GM23338 (cell line): ENCODE data around the gene CARHSP1. TPM values are rescaled to one million over a fixed set of nuclear protein-coding genes. Genes with fewer than 3 reads are reported as not detected.

ENCODE experiments used
- ATAC-seq: fragments of 200-7000 bp; cut with Tn5 transposase; 3 replicates; pipeline ENCODE4 v1.9.1; 2020
- DNase-seq: peaks from one replicate; pipeline ENCODE4 v3.0.0-alpha.2; 2015; ENCODE audit warnings: low spot score
- H2AFZ ChIP-seq: fragments of 200-600 bp; sonication (generic); 2 replicates; pipeline ENCODE4 v1.8.0; 2016; ENCODE audit warnings: antibody characterized with exemption, mild to moderate bottlenecking, moderate library complexity
- H3F3A ChIP-seq: fragments of 200-600 bp; sonication (generic); replicated peaks from 2 replicates; pipeline ENCODE4 v1.8.0; 2017; ENCODE audit warnings: antibody characterized with exemption, mixed run types, low read depth
- H3K27ac ChIP-seq: fragments of 200-600 bp; sonication (generic); 2 replicates; pipeline ENCODE4 v1.6.1; 2016; ENCODE audit warnings: low read depth
- H3K27me3 ChIP-seq: fragments of 200-600 bp; sonication (generic); 2 replicates; pipeline ENCODE4 v1.8.0; 2016; ENCODE audit warnings: mild to moderate bottlenecking, mixed run types, moderate library complexity; ENCODE audit not compliant: insufficient read depth
- H3K36me3 ChIP-seq: fragments of 200-600 bp; sonication (generic); 2 replicates; pipeline ENCODE4 v1.8.0; 2016; ENCODE audit warnings: mild to moderate bottlenecking; ENCODE audit not compliant: insufficient read depth
- H3K4me1 ChIP-seq: fragments of 200-600 bp; sonication (generic); 2 replicates; pipeline ENCODE4 v1.8.0; 2016; ENCODE audit warnings: mild to moderate bottlenecking, moderate library complexity; ENCODE audit not compliant: insufficient read depth
- H3K4me2 ChIP-seq: fragments of 200-600 bp; sonication (generic); 2 replicates; pipeline ENCODE4 v1.7.1; 2017; ENCODE audit warnings: mixed run types
- H3K4me3 ChIP-seq: fragments of 200-600 bp; sonication (generic); 2 replicates; pipeline ENCODE4 v1.6.1; 2016; ENCODE audit warnings: mixed run types
- H3K79me2 ChIP-seq: fragments of 200-600 bp; sonication (generic); replicated peaks from 2 replicates; pipeline ENCODE4 v1.8.0; 2017; ENCODE audit warnings: mild to moderate bottlenecking; ENCODE audit not compliant: insufficient read depth
- H3K9me2 ChIP-seq: fragments of 200-600 bp; sonication (generic); 2 replicates; pipeline ENCODE4 v1.8.0; 2017; ENCODE audit not compliant: insufficient read depth
- H4K20me1 ChIP-seq: fragments of 200-600 bp; sonication (generic); replicated peaks from 2 replicates; pipeline ENCODE4 v1.8.0; 2017; ENCODE audit warnings: mild to moderate bottlenecking; ENCODE audit not compliant: insufficient read depth
- H3K27ac Mint-ChIP-seq: 2 replicates; pipeline ENCODE4 v1.8.0; 2020; ENCODE audit warnings: inconsistent platforms, mild to moderate bottlenecking, moderate library complexity, mixed read lengths
- H3K27me3 Mint-ChIP-seq: 3 replicates; pipeline ENCODE4 v1.8.0; 2022; ENCODE audit warnings: low read depth, mild to moderate bottlenecking, moderate library complexity, mixed read lengths, inconsistent platforms; ENCODE audit not compliant: insufficient read depth, poor library complexity
- H3K36me3 Mint-ChIP-seq: 3 replicates; pipeline ENCODE4 v1.8.0; 2021; ENCODE audit warnings: low read depth, mild to moderate bottlenecking, inconsistent platforms, moderate library complexity, mixed read lengths
- H3K4me1 Mint-ChIP-seq: 3 replicates; pipeline ENCODE4 v1.8.0; 2020; ENCODE audit warnings: mild to moderate bottlenecking, inconsistent platforms, mixed read lengths
- H3K4me3 Mint-ChIP-seq: 3 replicates; pipeline ENCODE4 v1.8.0; 2021; ENCODE audit warnings: moderate library complexity, mild to moderate bottlenecking, inconsistent platforms, mixed read lengths
- H3K9me3 Mint-ChIP-seq: 3 replicates; pipeline ENCODE4 v1.8.0; 2020; ENCODE audit warnings: moderate library complexity, mild to moderate bottlenecking, inconsistent platforms, mixed read lengths
- CREB1 ChIP-seq: fragments of 250-450 bp; sonication (Bioruptor Pico); IDR thresholded peaks from 2 replicates; pipeline ENCODE4 v1.5.0; 2020; ENCODE audit warnings: low read depth, mild to moderate bottlenecking, moderate library complexity
- ETS1 ChIP-seq: IDR thresholded peaks from 2 replicates; pipeline ENCODE4 v1.6.1; 2016; ENCODE audit warnings: antibody characterized with exemption
- EZH2 ChIP-seq: fragments of 200-600 bp; sonication (generic); IDR thresholded peaks from one replicate; pipeline ENCODE4 v1.8.0; 2017; ENCODE audit warnings: antibody characterized with exemption, mild to moderate bottlenecking, low read depth; ENCODE audit not compliant: unreplicated experiment
- EZH2phosphoT487 ChIP-seq: fragments of 200-600 bp; sonication (generic); IDR thresholded peaks from one replicate; pipeline ENCODE4 v1.8.1; 2018; ENCODE audit warnings: antibody characterized with exemption; ENCODE audit not compliant: unreplicated experiment
- JUNB ChIP-seq: IDR thresholded peaks from one replicate; pipeline ENCODE4 v1.6.1; 2016; ENCODE audit warnings: antibody characterized with exemption; ENCODE audit not compliant: unreplicated experiment
- NANOG ChIP-seq: IDR thresholded peaks from 2 replicates; pipeline ENCODE4 v1.6.1; 2016; ENCODE audit warnings: antibody characterized with exemption, borderline replicate concordance
- POLR2AphosphoS5 ChIP-seq: IDR thresholded peaks from 2 replicates; pipeline ENCODE4 v1.6.1; 2016; ENCODE audit warnings: antibody characterized with exemption, low read depth
- REST ChIP-seq: IDR thresholded peaks from one replicate; pipeline ENCODE4 v1.6.1; 2018; ENCODE audit warnings: antibody characterized with exemption; ENCODE audit not compliant: unreplicated experiment
- STAT1 ChIP-seq: IDR thresholded peaks from one replicate; pipeline ENCODE4 v1.6.1; 2016; ENCODE audit warnings: antibody characterized with exemption; ENCODE audit not compliant: unreplicated experiment
- ZNF114 ChIP-seq: fragments of 250-450 bp; sonication (Bioruptor Pico); IDR thresholded peaks from 2 replicates; pipeline ENCODE4 v1.5.0; 2020; ENCODE audit warnings: mild to moderate bottlenecking, moderate library complexity
- ZNF331 ChIP-seq: fragments of 250-450 bp; sonication (Bioruptor Pico); IDR thresholded peaks from 2 replicates; pipeline ENCODE4 v1.5.0; 2020; ENCODE audit warnings: low read depth, mild to moderate bottlenecking, moderate library complexity
- polyA plus RNA-seq: library from polyadenylated mRNA; unstranded; fragments of >200 nt; fragmentation: Nextera tagmentation; extraction: Ambion mirVana; gene quantifications from 2 replicates; pipeline ENCODE4 v1.2.1, GENCODE V29; 2016
- total RNA-seq: library from RNA; depleted of rRNA; stranded (reverse); fragments of >200 nt; shearing (Covaris generic); gene quantifications from 2 replicates; pipeline ENCODE4 v1.2.3, GENCODE V29; 2014
- TF ChIP-seq, protein P1 (sequence below): fragments of 250-450 bp; sonication (Bioruptor Pico); IDR thresholded peaks from 2 replicates; pipeline ENCODE4 v1.5.0; 2020; ENCODE audit warnings: mild to moderate bottlenecking, moderate library complexity
- TF ChIP-seq, protein P2 (sequence below), 2 experiments: fragments of 200-600 bp in 1 of 2; sonication (generic) in 1 of 2; conservative IDR thresholded peaks; 2 replicates each; pipeline versions ENCODE4 v1.5.1 to v1.6.1; 2016 to 2017; ENCODE audit warnings: antibody characterized with exemption in 2 of 2, low read depth in 2 of 2, mild to moderate bottlenecking in 2 of 2, moderate library complexity in 1 of 2

Gene CARHSP1
- total and polyA plus RNA-seq, 2 experiments from 2014 or later: 286 to 339 TPM

DNA sequence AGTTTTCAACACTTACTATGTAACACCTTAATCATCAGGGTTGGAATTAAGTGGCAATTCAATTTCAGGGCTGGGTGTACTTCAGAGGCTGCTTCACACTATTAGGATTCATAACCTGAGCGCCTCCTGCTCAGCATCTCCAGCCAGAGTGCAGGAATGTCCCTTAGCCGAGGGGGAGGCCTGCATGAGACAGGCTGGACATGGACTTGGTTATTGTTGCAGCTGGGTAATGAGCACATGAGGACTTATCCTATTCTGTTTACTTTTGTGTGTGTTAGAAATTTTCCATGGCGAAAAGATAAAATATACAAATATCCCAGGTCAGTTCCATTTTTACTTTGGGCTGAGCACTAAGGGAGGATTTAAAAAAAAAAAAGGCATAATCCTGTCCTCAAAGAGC lies 60.8 kb downstream of the CARHSP1 start:
- H3K27me3 ChIP-seq: no peaks in the 10 kb centered on the region
- no peaks in the 10 kb centered on the region for H3K9me2 ChIP-seq
- H3K4me1 Mint-ChIP-seq: no peaks in the 10 kb centered on the region
- no peak for ATAC-seq
- no peak overlapping the region for H2AFZ ChIP-seq
- H3K4me3 Mint-ChIP-seq: no peak overlapping the region
- H3K36me3 ChIP-seq: peaks cover 77% of the 10 kb centered on the region
- H3K4me2 ChIP-seq: no peak overlapping the region
- H4K20me1 ChIP-seq: peaks cover 19% of the 10 kb centered on the region
- no peak overlapping the region for H3K27ac Mint-ChIP-seq
- no peak overlapping the region for H3K27ac ChIP-seq
- H3K4me3 ChIP-seq: no peak overlapping the region
- H3K79me2 ChIP-seq: peaks cover 46% of the 10 kb centered on the region
- peaks cover 96% of the 10 kb centered on the region for H3K36me3 Mint-ChIP-seq
- H3K4me1 ChIP-seq: no peaks in the 10 kb centered on the region
- DNase-seq: no peak
- H3F3A ChIP-seq: peaks cover 19% of the 10 kb centered on the region; the same call in 1 of the 2 replicates
- peaks cover 7% of the 10 kb centered on the region for H3K27me3 Mint-ChIP-seq
- TF ChIP-seq CREB1 (CRISPR knock-in tag) (no peak), EZH2 (no peak), ZNF114 (CRISPR knock-in tag) (no peak), POLR2AphosphoS5 (no peak), ETS1 (no peak), STAT1 (no peak), ZNF331 (CRISPR knock-in tag) (no peak), EZH2phosphoT487 (no peak), NANOG (no peak), REST (no peak), JUNB (no peak)
- TF ChIP-seq, protein P1, sequence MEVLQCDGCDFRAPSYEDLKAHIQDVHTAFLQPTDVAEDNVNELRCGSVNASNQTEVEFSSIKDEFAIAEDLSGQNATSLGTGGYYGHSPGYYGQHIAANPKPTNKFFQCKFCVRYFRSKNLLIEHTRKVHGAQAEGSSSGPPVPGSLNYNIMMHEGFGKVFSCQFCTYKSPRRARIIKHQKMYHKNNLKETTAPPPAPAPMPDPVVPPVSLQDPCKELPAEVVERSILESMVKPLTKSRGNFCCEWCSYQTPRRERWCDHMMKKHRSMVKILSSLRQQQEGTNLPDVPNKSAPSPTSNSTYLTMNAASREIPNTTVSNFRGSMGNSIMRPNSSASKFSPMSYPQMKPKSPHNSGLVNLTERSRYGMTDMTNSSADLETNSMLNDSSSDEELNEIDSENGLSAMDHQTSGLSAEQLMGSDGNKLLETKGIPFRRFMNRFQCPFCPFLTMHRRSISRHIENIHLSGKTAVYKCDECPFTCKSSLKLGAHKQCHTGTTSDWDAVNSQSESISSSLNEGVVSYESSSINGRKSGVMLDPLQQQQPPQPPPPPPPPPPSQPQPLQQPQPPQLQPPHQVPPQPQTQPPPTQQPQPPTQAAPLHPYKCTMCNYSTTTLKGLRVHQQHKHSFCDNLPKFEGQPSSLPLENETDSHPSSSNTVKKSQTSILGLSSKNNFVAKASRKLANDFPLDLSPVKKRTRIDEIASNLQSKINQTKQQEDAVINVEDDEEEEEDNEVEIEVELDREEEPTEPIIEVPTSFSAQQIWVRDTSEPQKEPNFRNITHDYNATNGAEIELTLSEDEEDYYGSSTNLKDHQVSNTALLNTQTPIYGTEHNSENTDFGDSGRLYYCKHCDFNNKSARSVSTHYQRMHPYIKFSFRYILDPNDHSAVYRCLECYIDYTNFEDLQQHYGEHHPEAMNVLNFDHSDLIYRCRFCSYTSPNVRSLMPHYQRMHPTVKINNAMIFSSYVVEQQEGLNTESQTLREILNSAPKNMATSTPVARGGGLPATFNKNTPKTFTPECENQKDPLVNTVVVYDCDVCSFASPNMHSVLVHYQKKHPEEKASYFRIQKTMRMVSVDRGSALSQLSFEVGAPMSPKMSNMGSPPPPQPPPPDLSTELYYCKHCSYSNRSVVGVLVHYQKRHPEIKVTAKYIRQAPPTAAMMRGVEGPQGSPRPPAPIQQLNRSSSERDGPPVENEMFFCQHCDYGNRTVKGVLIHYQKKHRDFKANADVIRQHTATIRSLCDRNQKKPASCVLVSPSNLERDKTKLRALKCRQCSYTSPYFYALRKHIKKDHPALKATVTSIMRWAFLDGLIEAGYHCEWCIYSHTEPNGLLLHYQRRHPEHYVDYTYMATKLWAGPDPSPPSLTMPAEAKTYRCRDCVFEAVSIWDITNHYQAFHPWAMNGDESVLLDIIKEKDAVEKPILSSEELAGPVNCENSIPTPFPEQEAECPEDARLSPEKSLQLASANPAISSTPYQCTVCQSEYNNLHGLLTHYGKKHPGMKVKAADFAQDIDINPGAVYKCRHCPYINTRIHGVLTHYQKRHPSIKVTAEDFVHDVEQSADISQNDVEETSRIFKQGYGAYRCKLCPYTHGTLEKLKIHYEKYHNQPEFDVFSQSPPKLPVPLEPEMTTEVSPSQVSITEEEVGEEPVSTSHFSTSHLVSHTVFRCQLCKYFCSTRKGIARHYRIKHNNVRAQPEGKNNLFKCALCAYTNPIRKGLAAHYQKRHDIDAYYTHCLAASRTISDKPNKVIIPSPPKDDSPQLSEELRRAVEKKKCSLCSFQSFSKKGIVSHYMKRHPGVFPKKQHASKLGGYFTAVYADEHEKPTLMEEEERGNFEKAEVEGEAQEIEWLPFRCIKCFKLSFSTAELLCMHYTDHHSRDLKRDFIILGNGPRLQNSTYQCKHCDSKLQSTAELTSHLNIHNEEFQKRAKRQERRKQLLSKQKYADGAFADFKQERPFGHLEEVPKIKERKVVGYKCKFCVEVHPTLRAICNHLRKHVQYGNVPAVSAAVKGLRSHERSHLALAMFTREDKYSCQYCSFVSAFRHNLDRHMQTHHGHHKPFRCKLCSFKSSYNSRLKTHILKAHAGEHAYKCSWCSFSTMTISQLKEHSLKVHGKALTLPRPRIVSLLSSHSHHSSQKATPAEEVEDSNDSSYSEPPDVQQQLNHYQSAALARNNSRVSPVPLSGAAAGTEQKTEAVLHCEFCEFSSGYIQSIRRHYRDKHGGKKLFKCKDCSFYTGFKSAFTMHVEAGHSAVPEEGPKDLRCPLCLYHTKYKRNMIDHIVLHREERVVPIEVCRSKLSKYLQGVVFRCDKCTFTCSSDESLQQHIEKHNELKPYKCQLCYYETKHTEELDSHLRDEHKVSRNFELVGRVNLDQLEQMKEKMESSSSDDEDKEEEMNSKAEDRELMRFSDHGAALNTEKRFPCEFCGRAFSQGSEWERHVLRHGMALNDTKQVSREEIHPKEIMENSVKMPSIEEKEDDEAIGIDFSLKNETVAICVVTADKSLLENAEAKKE: no peak
- TF ChIP-seq, protein P2, sequence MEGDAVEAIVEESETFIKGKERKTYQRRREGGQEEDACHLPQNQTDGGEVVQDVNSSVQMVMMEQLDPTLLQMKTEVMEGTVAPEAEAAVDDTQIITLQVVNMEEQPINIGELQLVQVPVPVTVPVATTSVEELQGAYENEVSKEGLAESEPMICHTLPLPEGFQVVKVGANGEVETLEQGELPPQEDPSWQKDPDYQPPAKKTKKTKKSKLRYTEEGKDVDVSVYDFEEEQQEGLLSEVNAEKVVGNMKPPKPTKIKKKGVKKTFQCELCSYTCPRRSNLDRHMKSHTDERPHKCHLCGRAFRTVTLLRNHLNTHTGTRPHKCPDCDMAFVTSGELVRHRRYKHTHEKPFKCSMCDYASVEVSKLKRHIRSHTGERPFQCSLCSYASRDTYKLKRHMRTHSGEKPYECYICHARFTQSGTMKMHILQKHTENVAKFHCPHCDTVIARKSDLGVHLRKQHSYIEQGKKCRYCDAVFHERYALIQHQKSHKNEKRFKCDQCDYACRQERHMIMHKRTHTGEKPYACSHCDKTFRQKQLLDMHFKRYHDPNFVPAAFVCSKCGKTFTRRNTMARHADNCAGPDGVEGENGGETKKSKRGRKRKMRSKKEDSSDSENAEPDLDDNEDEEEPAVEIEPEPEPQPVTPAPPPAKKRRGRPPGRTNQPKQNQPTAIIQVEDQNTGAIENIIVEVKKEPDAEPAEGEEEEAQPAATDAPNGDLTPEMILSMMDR (conservative IDR thresholded peaks at IDR 0.05; ENCODE audit: low read depth in 2 of 2): no peak
- no peaks in the 10 kb centered on the region; the same call in 2 of the 3 replicates for H3K9me3 Mint-ChIP-seq
